Upper lobe of left lung (tissue), 6 donors: ENCODE data around the gene RARB. TPM values are rescaled to one million over a fixed set of nuclear protein-coding genes. Genes with fewer than 3 reads are reported as not detected.

Source experiments
- ATAC-seq, 2 donors: fragments of 200-7000 bp; cut with Tn5 transposase; one replicate each; pipeline ENCODE4 v1.9.1; 2022; ENCODE audit warnings: mild to moderate bottlenecking in 2 of 2, moderate library complexity in 2 of 2; ENCODE audit not compliant: low FRiP score in 2 of 2
- DNase-seq, 2 donors: peaks; one replicate each; pipeline ENCODE4 v3.0.0-alpha.2; 2019 to 2020
- H3K27ac ChIP-seq, 4 donors: fragments of 200-600 bp; sonication (generic); one replicate each; pipeline ENCODE4 v1.5.1; 2016 to 2019
- H3K27me3 ChIP-seq, 4 donors: fragments of 200-600 bp; sonication (generic); one replicate each; pipeline ENCODE4 v1.5.1; 2017 to 2019
- H3K36me3 ChIP-seq, 4 donors: fragments of 200-600 bp; sonication (generic); one replicate each; pipeline ENCODE4 v1.5.1; 2016 to 2019
- H3K4me1 ChIP-seq, 4 donors: fragments of 200-600 bp; sonication (generic); one replicate each; pipeline ENCODE4 v1.5.1; 2018 to 2019
- H3K4me3 ChIP-seq, 4 donors: fragments of 200-600 bp; sonication (generic); one replicate each; pipeline ENCODE4 v1.5.1; 2017 to 2019; ENCODE audit warnings: mild to moderate bottlenecking in 2 of 4, moderate library complexity in 1 of 4
- H3K9me3 ChIP-seq, 4 donors: fragments of 200-600 bp; sonication (generic); one replicate each; pipeline ENCODE4 v1.5.1; 2018 to 2019
- CTCF ChIP-seq, 6 experiments: fragments of 450-650 bp in 4 of 6; fragments of 200-600 bp in 2 of 6; sonication (generic) in 2 of 6; IDR thresholded peaks; one replicate each; pipeline ENCODE4 v1.5.1; 2016 to 2019; ENCODE audit warnings: antibody characterized with exemption in 6 of 6
- EP300 ChIP-seq, 4 donors: sonication (generic); formaldehyde crosslinking; IDR thresholded peaks; one replicate each; pipeline ENCODE4 v1.5.1; 2017; ENCODE audit warnings: antibody characterized with exemption in 4 of 4, control low read depth in 2 of 4
- POLR2A ChIP-seq, 4 donors: fragments of 450-650 bp; IDR thresholded peaks; one replicate each; pipeline ENCODE4 v1.5.1; 2016 to 2017; ENCODE audit warnings: antibody characterized with exemption in 4 of 4, mild to moderate bottlenecking in 2 of 4
- POLR2AphosphoS5 ChIP-seq, 2 donors: sonication (generic); formaldehyde crosslinking; IDR thresholded peaks; one replicate each; pipeline ENCODE4 v1.5.1; 2017; ENCODE audit warnings: antibody characterized with exemption in 2 of 2
- WGBS, 2 donors: methylation state at CpG; one replicate each; pipeline ENCODE4 v1.1.5; 2017 to 2018; 5-methylcytosine and 5-hydroxymethylcytosine counted together
- total RNA-seq, 6 donors: library from RNA; depleted of rRNA in 4 of 6; stranded (reverse); fragments of >200 nt in 4 of 6; gene quantifications; one replicate each; pipeline versions ENCODE4 v1.1.0 to v1.2.1, GENCODE V29; 2016 to 2021
- donor health status: DM: no; HTN: no; CAD: no; lungs with moderate emphysema.
- donor health status: DM: no; HTN: yes; CAD: no; lungs with severe emphysema.

The RARB gene
- total RNA-seq, 6 donors from 2014 or later, result 3.9 to 15.4 (median 6.4) TPM

- Histone ChIP-seq H3K27me3 (no peaks in the 10 kb centered on the region), H3K4me1 (peaks cover 0 to 8% (median 5%) of the 10 kb centered on the region in 4 donors), H3K27ac (no peak overlapping the region), H3K36me3 (no peaks in the 10 kb centered on the region), H3K4me3 (no peak overlapping the region), H3K9me3 (no peaks in the 10 kb centered on the region)
- ATAC-seq (peak in 1 of 2 donors; percentile 11), DNase-seq (no peak)
- 94 to 97% methylated on average over 8 to 10 of the region's 10 CpGs for WGBS, 2 donors
- TF ChIP-seq POLR2AphosphoS5 (IDR thresholded peaks at IDR 0.05) (no peak), EP300 (IDR thresholded peaks at IDR 0.05) (no peak), POLR2A (IDR thresholded peaks at IDR 0.05) (no peak), CTCF (IDR thresholded peaks at IDR 0.05) (no peak)
Observed at GRCh38 chr3:25511972-25512721, 84.1 kb downstream of the RARB start.

- Histone ChIP-seq H3K4me3 (no peak overlapping the region), H3K4me1 (peaks cover 0 to 8% (median 5%) of the 10 kb centered on the region in 4 donors), H3K27me3 (no peaks in the 10 kb centered on the region), H3K9me3 (no peaks in the 10 kb centered on the region), H3K36me3 (no peaks in the 10 kb centered on the region), H3K27ac (no peak overlapping the region)
- 58 to 61% methylated on average over 3 of the region's 3 CpGs for WGBS, 2 donors
- no peak for TF ChIP-seq CTCF (IDR thresholded peaks at IDR 0.05)
- no peak for TF ChIP-seq POLR2A (IDR thresholded peaks at IDR 0.05)
- TF ChIP-seq POLR2AphosphoS5 (IDR thresholded peaks at IDR 0.05), result no peak
- no peak for TF ChIP-seq EP300 (IDR thresholded peaks at IDR 0.05)
- no peak for ATAC-seq
- no peak for DNase-seq
Observed at GRCh38 chr3:25513642-25514266, 85.7 kb downstream of the RARB start.

- Histone ChIP-seq H3K27ac (no peak overlapping the region), H3K27me3 (no peaks in the 10 kb centered on the region), H3K36me3 (no peaks in the 10 kb centered on the region), H3K4me3 (no peak overlapping the region), H3K4me1 (peaks cover 0 to 8% (median 0%) of the 10 kb centered on the region in 4 donors), H3K9me3 (no peaks in the 10 kb centered on the region)
- DNase-seq (no peak), ATAC-seq (no peak)
- no peak for TF ChIP-seq CTCF (IDR thresholded peaks at IDR 0.05)
- no peak for TF ChIP-seq POLR2A (IDR thresholded peaks at IDR 0.05)
- no peak for TF ChIP-seq EP300 (IDR thresholded peaks at IDR 0.05)
- no peak for TF ChIP-seq POLR2AphosphoS5 (IDR thresholded peaks at IDR 0.05)
Observed at GRCh38 chr3:25515171-25515570, 87.1 kb downstream of the RARB start.

- Histone ChIP-seq H3K4me1 (no peaks in the 10 kb centered on the region), H3K27ac (no peak overlapping the region), H3K27me3 (no peaks in the 10 kb centered on the region), H3K9me3 (no peaks in the 10 kb centered on the region), H3K4me3 (no peak overlapping the region), H3K36me3 (no peaks in the 10 kb centered on the region)
- WGBS, 2 donors, result 88 to 93% methylated on average over 8 of the region's 8 CpGs
- DNase-seq, result no peak
- ATAC-seq, result no peak
- TF ChIP-seq EP300 (IDR thresholded peaks at IDR 0.05) (no peak), CTCF (IDR thresholded peaks at IDR 0.05) (no peak), POLR2A (IDR thresholded peaks at IDR 0.05) (no peak), POLR2AphosphoS5 (IDR thresholded peaks at IDR 0.05) (no peak)
Observed at GRCh38 chr3:25520926-25521559, 93.0 kb downstream of the RARB start.
